ENCODE data around the gene SDR9C7.
"Not testable (repeated sequence)": the region's sequence is repeated elsewhere in the genome, so short reads cannot be mapped to it uniquely, and the experiment has no call there.

DNA sequence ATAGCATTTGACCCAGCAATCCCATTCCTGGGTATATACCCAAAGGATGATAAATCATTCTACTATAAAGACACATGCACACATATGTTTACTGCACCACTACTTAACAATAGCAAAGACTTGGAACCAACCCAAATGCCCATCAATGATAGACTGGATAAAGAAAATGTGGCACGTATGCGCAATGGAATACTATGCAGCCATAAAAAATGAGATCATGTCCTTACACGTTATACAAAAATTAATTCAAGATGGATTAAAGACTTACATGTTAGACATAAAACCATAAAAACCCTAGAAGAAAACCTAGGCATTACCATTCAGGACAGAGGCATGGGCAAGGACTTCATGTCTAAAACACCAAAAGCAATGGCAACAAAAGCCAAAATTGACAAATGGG is 16.1 kb downstream of the SDR9C7 start:
- TF ChIP-seq, protein P1, sequence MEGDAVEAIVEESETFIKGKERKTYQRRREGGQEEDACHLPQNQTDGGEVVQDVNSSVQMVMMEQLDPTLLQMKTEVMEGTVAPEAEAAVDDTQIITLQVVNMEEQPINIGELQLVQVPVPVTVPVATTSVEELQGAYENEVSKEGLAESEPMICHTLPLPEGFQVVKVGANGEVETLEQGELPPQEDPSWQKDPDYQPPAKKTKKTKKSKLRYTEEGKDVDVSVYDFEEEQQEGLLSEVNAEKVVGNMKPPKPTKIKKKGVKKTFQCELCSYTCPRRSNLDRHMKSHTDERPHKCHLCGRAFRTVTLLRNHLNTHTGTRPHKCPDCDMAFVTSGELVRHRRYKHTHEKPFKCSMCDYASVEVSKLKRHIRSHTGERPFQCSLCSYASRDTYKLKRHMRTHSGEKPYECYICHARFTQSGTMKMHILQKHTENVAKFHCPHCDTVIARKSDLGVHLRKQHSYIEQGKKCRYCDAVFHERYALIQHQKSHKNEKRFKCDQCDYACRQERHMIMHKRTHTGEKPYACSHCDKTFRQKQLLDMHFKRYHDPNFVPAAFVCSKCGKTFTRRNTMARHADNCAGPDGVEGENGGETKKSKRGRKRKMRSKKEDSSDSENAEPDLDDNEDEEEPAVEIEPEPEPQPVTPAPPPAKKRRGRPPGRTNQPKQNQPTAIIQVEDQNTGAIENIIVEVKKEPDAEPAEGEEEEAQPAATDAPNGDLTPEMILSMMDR (IDR thresholded peaks at IDR 0.05; ENCODE audit: insufficient read depth, low read length) = not testable (repeated sequence)
- not testable (repeated sequence) for TF ChIP-seq POLR2AphosphoS5 (IDR thresholded peaks at IDR 0.05; ENCODE audit: low read depth); SPI1 (IDR thresholded peaks at IDR 0.05; ENCODE audit: borderline replicate concordance, low read depth); GABPA (IDR thresholded peaks at IDR 0.05; ENCODE audit: low read depth)
- TF ChIP-seq, protein P2, sequence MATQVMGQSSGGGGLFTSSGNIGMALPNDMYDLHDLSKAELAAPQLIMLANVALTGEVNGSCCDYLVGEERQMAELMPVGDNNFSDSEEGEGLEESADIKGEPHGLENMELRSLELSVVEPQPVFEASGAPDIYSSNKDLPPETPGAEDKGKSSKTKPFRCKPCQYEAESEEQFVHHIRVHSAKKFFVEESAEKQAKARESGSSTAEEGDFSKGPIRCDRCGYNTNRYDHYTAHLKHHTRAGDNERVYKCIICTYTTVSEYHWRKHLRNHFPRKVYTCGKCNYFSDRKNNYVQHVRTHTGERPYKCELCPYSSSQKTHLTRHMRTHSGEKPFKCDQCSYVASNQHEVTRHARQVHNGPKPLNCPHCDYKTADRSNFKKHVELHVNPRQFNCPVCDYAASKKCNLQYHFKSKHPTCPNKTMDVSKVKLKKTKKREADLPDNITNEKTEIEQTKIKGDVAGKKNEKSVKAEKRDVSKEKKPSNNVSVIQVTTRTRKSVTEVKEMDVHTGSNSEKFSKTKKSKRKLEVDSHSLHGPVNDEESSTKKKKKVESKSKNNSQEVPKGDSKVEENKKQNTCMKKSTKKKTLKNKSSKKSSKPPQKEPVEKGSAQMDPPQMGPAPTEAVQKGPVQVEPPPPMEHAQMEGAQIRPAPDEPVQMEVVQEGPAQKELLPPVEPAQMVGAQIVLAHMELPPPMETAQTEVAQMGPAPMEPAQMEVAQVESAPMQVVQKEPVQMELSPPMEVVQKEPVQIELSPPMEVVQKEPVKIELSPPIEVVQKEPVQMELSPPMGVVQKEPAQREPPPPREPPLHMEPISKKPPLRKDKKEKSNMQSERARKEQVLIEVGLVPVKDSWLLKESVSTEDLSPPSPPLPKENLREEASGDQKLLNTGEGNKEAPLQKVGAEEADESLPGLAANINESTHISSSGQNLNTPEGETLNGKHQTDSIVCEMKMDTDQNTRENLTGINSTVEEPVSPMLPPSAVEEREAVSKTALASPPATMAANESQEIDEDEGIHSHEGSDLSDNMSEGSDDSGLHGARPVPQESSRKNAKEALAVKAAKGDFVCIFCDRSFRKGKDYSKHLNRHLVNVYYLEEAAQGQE (IDR thresholded peaks at IDR 0.05; ENCODE audit: insufficient replicate concordance, low read depth) = not testable (repeated sequence)

Data from HL-60 (cell line).